Neural cell (in vitro differentiated cells): ENCODE measurements around the gene TBC1D30.

Source experiments
- EP300 ChIP-seq: fragments of 450-650 bp; conservative IDR thresholded peaks from 2 replicates; pipeline ENCODE4 v1.6.1; 2014; ENCODE audit warnings: antibody characterized with exemption, mild to moderate bottlenecking, moderate library complexity; ENCODE audit not compliant: poor library complexity, severe bottlenecking
- EZH2 ChIP-seq: fragments of 200-600, 300-800 bp; shearing (Covaris generic), sonication (generic); IDR thresholded peaks from 2 replicates; pipeline ENCODE4 v1.6.1; 2014; ENCODE audit warnings: antibody characterized with exemption, low read length, borderline replicate concordance, mild to moderate bottlenecking; ENCODE audit not compliant: insufficient read depth, poor library complexity, severe bottlenecking
- MXI1 ChIP-seq: fragments of 450-650 bp; conservative IDR thresholded peaks from 2 replicates; pipeline ENCODE4 v1.6.1; 2014; ENCODE audit warnings: antibody characterized with exemption, mild to moderate bottlenecking; ENCODE audit not compliant: poor library complexity, severe bottlenecking
- POLR2AphosphoS5 ChIP-seq: IDR thresholded peaks from 2 replicates; pipeline ENCODE4 v1.6.1; 2012
- SMC3 ChIP-seq: fragments of 450-650 bp; conservative IDR thresholded peaks from 2 replicates; pipeline ENCODE4 v1.6.1; 2014; ENCODE audit warnings: antibody characterized with exemption, mild to moderate bottlenecking, moderate library complexity; ENCODE audit not compliant: poor library complexity
- TF ChIP-seq, protein P1 (sequence below): fragments of 450-650 bp; IDR thresholded peaks from 2 replicates; pipeline ENCODE4 v1.5.1; 2014; ENCODE audit warnings: antibody characterized with exemption, mild to moderate bottlenecking, moderate library complexity; ENCODE audit not compliant: poor library complexity, severe bottlenecking

DNA sequence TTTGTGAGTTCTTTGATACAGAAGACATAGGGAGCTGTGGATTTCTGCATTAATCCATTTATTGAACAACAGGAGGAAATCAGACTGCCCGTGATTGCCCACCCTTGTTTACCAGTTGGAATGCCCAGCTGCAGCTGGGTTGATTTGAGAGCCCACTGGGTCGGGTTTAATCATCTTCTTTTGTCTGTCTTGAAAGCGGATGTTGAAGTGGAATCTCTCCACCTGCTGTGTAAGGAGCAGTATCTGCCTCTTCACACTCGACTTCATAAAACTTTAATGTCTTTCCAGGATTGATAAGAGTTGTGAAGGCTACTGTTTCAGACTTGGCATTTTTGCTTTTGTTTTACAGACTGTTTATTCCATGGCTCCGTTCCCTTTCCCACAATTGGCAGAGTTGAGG is 39.9 kb downstream of the TBC1D30 start:
- TF ChIP-seq SMC3 (no peak), EP300 (no peak), EZH2 (no peak), MXI1 (no peak), POLR2AphosphoS5 (no peak)
- TF ChIP-seq, protein P1, sequence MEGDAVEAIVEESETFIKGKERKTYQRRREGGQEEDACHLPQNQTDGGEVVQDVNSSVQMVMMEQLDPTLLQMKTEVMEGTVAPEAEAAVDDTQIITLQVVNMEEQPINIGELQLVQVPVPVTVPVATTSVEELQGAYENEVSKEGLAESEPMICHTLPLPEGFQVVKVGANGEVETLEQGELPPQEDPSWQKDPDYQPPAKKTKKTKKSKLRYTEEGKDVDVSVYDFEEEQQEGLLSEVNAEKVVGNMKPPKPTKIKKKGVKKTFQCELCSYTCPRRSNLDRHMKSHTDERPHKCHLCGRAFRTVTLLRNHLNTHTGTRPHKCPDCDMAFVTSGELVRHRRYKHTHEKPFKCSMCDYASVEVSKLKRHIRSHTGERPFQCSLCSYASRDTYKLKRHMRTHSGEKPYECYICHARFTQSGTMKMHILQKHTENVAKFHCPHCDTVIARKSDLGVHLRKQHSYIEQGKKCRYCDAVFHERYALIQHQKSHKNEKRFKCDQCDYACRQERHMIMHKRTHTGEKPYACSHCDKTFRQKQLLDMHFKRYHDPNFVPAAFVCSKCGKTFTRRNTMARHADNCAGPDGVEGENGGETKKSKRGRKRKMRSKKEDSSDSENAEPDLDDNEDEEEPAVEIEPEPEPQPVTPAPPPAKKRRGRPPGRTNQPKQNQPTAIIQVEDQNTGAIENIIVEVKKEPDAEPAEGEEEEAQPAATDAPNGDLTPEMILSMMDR, result no peak
